ENCODE data around the gene VEZT.

DNA sequence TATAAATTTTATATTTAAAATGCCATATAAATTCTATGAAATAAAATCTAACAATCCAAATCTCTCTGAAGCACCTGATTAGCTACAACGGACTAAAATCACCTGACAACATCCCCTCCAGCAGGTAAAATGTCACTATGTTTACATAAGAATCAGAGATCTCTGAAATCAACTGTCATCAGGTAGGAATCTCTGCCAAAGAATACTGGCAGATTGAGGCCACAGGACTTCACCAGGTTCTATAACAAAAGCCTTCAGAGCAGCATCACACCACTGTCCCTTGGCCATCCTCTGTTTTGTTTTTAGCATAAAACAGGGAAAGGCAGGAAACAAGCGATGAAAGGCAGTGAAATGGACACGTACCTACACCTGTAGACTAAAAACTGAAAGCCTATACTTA lies 22.5 kb upstream of the VEZT start:
- TF ChIP-seq POLR2A (IDR thresholded peaks at IDR 0.05; ENCODE audit: low read depth, low read length) = no peak
- TF ChIP-seq POLR2AphosphoS5 (IDR thresholded peaks at IDR 0.05; ENCODE audit: low read depth, low read length) = no peak
- no peak for TF ChIP-seq TAF1 (IDR thresholded peaks at IDR 0.05; ENCODE audit: borderline replicate concordance, low read depth, low read length)

All from GM12892 (cell line).